DMS153 (cell line): ENCODE measurements around the gene RPS27A.
"Not testable (repeated sequence)": the region's sequence is repeated elsewhere in the genome, so short reads cannot be mapped to it uniquely, and the experiment has no call there.

Experiments
- DNase-seq: peaks from one replicate; lab custom pipeline; 2025; lab: John Stamatoyannopoulos, UW

The RPS27A gene

GRCh38 chr2:55232084-55232862 lies at the start of gene RPS27A, which contains the start of gene CLHC1:
Gene RPS27A (plus strand): TSS chr2:55232688. CDS start chr2:55232825, 137 bp downstream.
Gene CLHC1 (minus strand): TSS chr2:55232293. CDS start chr2:55222411, 9,882 bp downstream.
- peak; percentile 97 for DNase-seq

GRCh38 chr2:55186837-55187236 lies 45.7 kb upstream of the RPS27A start:
- not testable (repeated sequence) for DNase-seq

- DNase-seq = not testable (repeated sequence)
These were observed 40.6 kb upstream of the RPS27A start for GRCh38 chr2:55191888-55192287.

- no peak for DNase-seq
These were observed 36.0 kb upstream of the RPS27A start for GRCh38 chr2:55196526-55196925.

- DNase-seq = no peak
These were observed 32.1 kb upstream of the RPS27A start for GRCh38 chr2:55200416-55200815.

- DNase-seq = no peak
These were observed 28.0 kb upstream of the RPS27A start for GRCh38 chr2:55204536-55204935.

- DNase-seq = no peak
These were observed 27.5 kb upstream of the RPS27A start for GRCh38 chr2:55204950-55205349.

- DNase-seq = no peak
These were observed 18.7 kb upstream of the RPS27A start for GRCh38 chr2:55213822-55214221.

- no peak for DNase-seq
These were observed 8.3 kb upstream of the RPS27A start for GRCh38 chr2:55223958-55224760.

GRCh38 chr2:55224761-55225261 lies 7.7 kb upstream of the RPS27A start:
- no peak for DNase-seq

GRCh38 chr2:55225481-55226020 lies 6.9 kb upstream of the RPS27A start:
- DNase-seq = no peak

- not testable (repeated sequence) for DNase-seq
These were observed 4.9 kb upstream of the RPS27A start for GRCh38 chr2:55227437-55228225.

- DNase-seq = no peak
These were observed 4.3 kb upstream of the RPS27A start for GRCh38 chr2:55228226-55228563.

- DNase-seq = no peak
These were observed 3.3 kb upstream of the RPS27A start for GRCh38 chr2:55229221-55229620.

GRCh38 chr2:55230551-55230950 lies 1.9 kb upstream of the RPS27A start:
- DNase-seq = no peak

- no peak for DNase-seq
These were observed 873 bp upstream of the RPS27A start for GRCh38 chr2:55231546-55232083.

- DNase-seq = no peak
These were observed 572 bp downstream of the RPS27A start for GRCh38 chr2:55232863-55233657.

GRCh38 chr2:55233658-55233940 lies 1.1 kb downstream of the RPS27A start:
- no peak for DNase-seq

- no peak for DNase-seq
These were observed 3.4 kb downstream of the RPS27A start for GRCh38 chr2:55235724-55236538.

GRCh38 chr2:55236992-55237543 lies 4.6 kb downstream of the RPS27A start:
- no peak for DNase-seq
